Naive B cell (primary cell): Measurements from ENCODE around the gene SRGAP2B. TPM values are rescaled to one million over a fixed set of nuclear protein-coding genes. Genes with fewer than 3 reads are reported as not detected.
"Not testable (repeated sequence)": the region's sequence is repeated elsewhere in the genome, so short reads cannot be mapped to it uniquely, and the experiment has no call there.

ENCODE experiments used
- ATAC-seq, 2 donors: fragments of 150-1000 bp; cut with Tn5 transposase; 2 replicates each; pipeline ENCODE4 v1.10.0; 2021; ENCODE audit warnings: low read depth in 2 of 2, mild to moderate bottlenecking in 2 of 2, moderate library complexity in 2 of 2
- DNase-seq: peaks from one replicate; pipeline ENCODE4 v3.0.0; 2022
- H3K27ac Mint-ChIP-seq, 6 donors: one replicate each; pipeline ENCODE4 v1.8.0; 2020 to 2022; ENCODE audit warnings: mild to moderate bottlenecking in 6 of 6, mixed read lengths in 6 of 6, moderate library complexity in 5 of 6, inconsistent platforms in 2 of 6
- H3K27me3 Mint-ChIP-seq, 3 donors: one replicate each; pipeline ENCODE4 v1.8.0; 2021 to 2022; ENCODE audit warnings: mixed read lengths in 3 of 3, mild to moderate bottlenecking in 1 of 3
- H3K36me3 Mint-ChIP-seq, 2 donors: one replicate each; pipeline ENCODE4 v1.8.0; 2020 to 2022; ENCODE audit warnings: mixed read lengths in 2 of 2, inconsistent platforms in 1 of 2, mild to moderate bottlenecking in 1 of 2
- H3K4me1 Mint-ChIP-seq, 3 donors: one replicate each; pipeline ENCODE4 v1.8.0; 2020 to 2022; ENCODE audit warnings: mixed read lengths in 3 of 3, inconsistent platforms in 1 of 3, mild to moderate bottlenecking in 1 of 3, moderate library complexity in 1 of 3
- H3K4me3 Mint-ChIP-seq, 8 donors: one replicate each; pipeline ENCODE4 v1.8.0; 2020 to 2022; ENCODE audit warnings: mild to moderate bottlenecking in 8 of 8, mixed read lengths in 8 of 8, moderate library complexity in 8 of 8, inconsistent platforms in 2 of 8
- H3K9me3 Mint-ChIP-seq, 7 donors: one replicate each; pipeline ENCODE4 v1.8.0; 2020 to 2022; ENCODE audit warnings: mixed read lengths in 7 of 7, mild to moderate bottlenecking in 5 of 7, inconsistent platforms in 2 of 7, moderate library complexity in 1 of 7
- polyA plus RNA-seq, 6 donors: library from polyadenylated mRNA; unstranded; fragments of 300-500 nt; fragmentation: Illumina TruSeq; gene quantifications; one replicate each; pipeline ENCODE4 v1.2.3, GENCODE V29; 2021; ENCODE audit warnings: low read depth in 6 of 6

The SRGAP2B gene
- polyA plus RNA-seq, 6 donors from 2014 or later, result 0.92 to 3.6 (median 1.9) TPM; not detected in 1

- ATAC-seq, DNase-seq, H3K4me1 Mint-ChIP-seq, H3K27me3 Mint-ChIP-seq, H3K36me3 Mint-ChIP-seq, H3K9me3 Mint-ChIP-seq, H3K4me3 Mint-ChIP-seq, H3K27ac Mint-ChIP-seq: not testable (repeated sequence)
Observed at GRCh38 chr1:145114560-145115057, 19.5 kb upstream of the SRGAP2B start.

GRCh38 chr1:145112703-145113102 is 17.6 kb upstream of the SRGAP2B start:
- H3K27me3 Mint-ChIP-seq, ATAC-seq, H3K27ac Mint-ChIP-seq, DNase-seq, H3K9me3 Mint-ChIP-seq, H3K4me1 Mint-ChIP-seq, H3K4me3 Mint-ChIP-seq, H3K36me3 Mint-ChIP-seq: not testable (repeated sequence)

- not testable (repeated sequence) for H3K4me3 Mint-ChIP-seq, H3K27me3 Mint-ChIP-seq, H3K4me1 Mint-ChIP-seq, H3K9me3 Mint-ChIP-seq, H3K36me3 Mint-ChIP-seq, H3K27ac Mint-ChIP-seq, DNase-seq, ATAC-seq
Observed at GRCh38 chr1:145111674-145112073, 16.5 kb upstream of the SRGAP2B start.

- not testable (repeated sequence) for DNase-seq, ATAC-seq, H3K27me3 Mint-ChIP-seq, H3K4me3 Mint-ChIP-seq, H3K27ac Mint-ChIP-seq, H3K36me3 Mint-ChIP-seq, H3K9me3 Mint-ChIP-seq, H3K4me1 Mint-ChIP-seq
Observed at GRCh38 chr1:145103294-145103693, 8.2 kb upstream of the SRGAP2B start.

GRCh38 chr1:145101725-145102124 is 6.6 kb upstream of the SRGAP2B start:
- H3K27me3 Mint-ChIP-seq, DNase-seq, H3K4me3 Mint-ChIP-seq, H3K36me3 Mint-ChIP-seq, H3K27ac Mint-ChIP-seq, H3K9me3 Mint-ChIP-seq, ATAC-seq, H3K4me1 Mint-ChIP-seq: not testable (repeated sequence)

GRCh38 chr1:145094655-145095211 is 395 bp downstream of the SRGAP2B start:
- not testable (repeated sequence) for H3K27me3 Mint-ChIP-seq, H3K36me3 Mint-ChIP-seq, ATAC-seq, DNase-seq, H3K27ac Mint-ChIP-seq, H3K9me3 Mint-ChIP-seq, H3K4me1 Mint-ChIP-seq
- H3K4me3 Mint-ChIP-seq, result peak overlapping the region in 2 of 8 donors; percentile 28 to 53

GRCh38 chr1:145093517-145094149 is 1.5 kb downstream of the SRGAP2B start:
- H3K9me3 Mint-ChIP-seq, H3K4me1 Mint-ChIP-seq, H3K36me3 Mint-ChIP-seq, DNase-seq, H3K27me3 Mint-ChIP-seq, ATAC-seq: not testable (repeated sequence)
- peak overlapping the region; percentile 85 to 97 (median 95) for H3K4me3 Mint-ChIP-seq
- peak overlapping the region in 2 of 6 donors; percentile 72 to 79 for H3K27ac Mint-ChIP-seq

- H3K27ac Mint-ChIP-seq, result peak overlapping the region in 1 of 6 donors; percentile 49
- H3K27me3 Mint-ChIP-seq, H3K4me1 Mint-ChIP-seq: not testable (repeated sequence)
Observed at GRCh38 chr1:145082483-145083255, 12.5 kb downstream of the SRGAP2B start.

GRCh38 chr1:145080193-145080592 is 14.9 kb downstream of the SRGAP2B start:
- ATAC-seq, H3K4me3 Mint-ChIP-seq, H3K36me3 Mint-ChIP-seq, H3K9me3 Mint-ChIP-seq, DNase-seq, H3K4me1 Mint-ChIP-seq, H3K27me3 Mint-ChIP-seq, H3K27ac Mint-ChIP-seq: not testable (repeated sequence)

More at GRCh38 chr1:145082483-145083255, 12.5 kb downstream of the SRGAP2B start:
- DNase-seq, ATAC-seq, H3K9me3 Mint-ChIP-seq, H3K36me3 Mint-ChIP-seq: not testable (repeated sequence)
- H3K4me3 Mint-ChIP-seq, result peak overlapping the region in 1 of 8 donors; percentile 60

- ATAC-seq, result peak; percentile 59 to 66
- H3K27me3 Mint-ChIP-seq, H3K27ac Mint-ChIP-seq, H3K4me3 Mint-ChIP-seq, H3K36me3 Mint-ChIP-seq, DNase-seq, H3K9me3 Mint-ChIP-seq, H3K4me1 Mint-ChIP-seq: not testable (repeated sequence)
Observed at GRCh38 chr1:145079737-145080136, 15.4 kb downstream of the SRGAP2B start.

- H3K27ac Mint-ChIP-seq, ATAC-seq, H3K36me3 Mint-ChIP-seq, DNase-seq, H3K4me3 Mint-ChIP-seq, H3K4me1 Mint-ChIP-seq, H3K9me3 Mint-ChIP-seq, H3K27me3 Mint-ChIP-seq: not testable (repeated sequence)
Observed at GRCh38 chr1:145078787-145079370, 16.2 kb downstream of the SRGAP2B start.

GRCh38 chr1:145077872-145078786 is 17.0 kb downstream of the SRGAP2B start:
- not testable (repeated sequence) for H3K27ac Mint-ChIP-seq, H3K4me1 Mint-ChIP-seq, H3K4me3 Mint-ChIP-seq, H3K9me3 Mint-ChIP-seq, DNase-seq, H3K27me3 Mint-ChIP-seq, ATAC-seq, H3K36me3 Mint-ChIP-seq

- H3K4me3 Mint-ChIP-seq, ATAC-seq, H3K9me3 Mint-ChIP-seq, H3K27me3 Mint-ChIP-seq, H3K27ac Mint-ChIP-seq, H3K36me3 Mint-ChIP-seq, DNase-seq, H3K4me1 Mint-ChIP-seq: not testable (repeated sequence)
Observed at GRCh38 chr1:145076877-145077276, 18.3 kb downstream of the SRGAP2B start.
